Measurements from ENCODE around the gene FHOD3. TPM values are rescaled to one million over a fixed set of nuclear protein-coding genes. Genes with fewer than 3 reads are reported as not detected.
A peak's percentile ranks its signal among the peaks of the same experiment; 100 is the strongest.

FHOD3 gene
- total and polyA plus RNA-seq, 4 donors = 6.2 to 42.0 (median 20.4) TPM

GRCh38 chr18:36580266-36580665, 282.8 kb downstream of the FHOD3 start:
- intact Hi-C loops (cut with DNase I) = loop anchor here in 1 of 2 donors (5.0 kb wide), 1 partner anchor 77 kb away; no protein-coding TSS in a partner anchor
- DNase-seq (no peak), ATAC-seq (ENCODE audit: low FRiP score) (peak; percentile 87)
- Histone ChIP-seq H3K9me3 (ENCODE audit: control insufficient read depth, low read length) (no peaks in the 10 kb centered on the region), H3K4me3 (ENCODE audit: low read length in 2 of 2) (no peak overlapping the region), H3K27ac (ENCODE audit: low read depth in 1 of 2, low read length in 2 of 2) (peak overlapping the region; percentile 39 to 69), H3K4me1 (ENCODE audit: control insufficient read depth in 1 of 2, insufficient read depth in 2 of 2, low read length in 2 of 2) (peaks cover 0 to 2% of the 10 kb centered on the region in 2 donors), H3K36me3 (ENCODE audit: control insufficient read depth in 1 of 2, insufficient read depth in 2 of 2, low read length in 1 of 2) (peaks cover 0 to 2% of the 10 kb centered on the region in 2 donors), H3K27me3 (ENCODE audit: control insufficient read depth in 1 of 2, insufficient read depth in 2 of 2, low read length in 1 of 2) (no peaks in the 10 kb centered on the region)
- WGBS, 2 donors = 2 to 17% methylated on average over 2 of the region's 2 CpGs

GRCh38 chr18:36580874-36581750, 283.6 kb downstream of the FHOD3 start:
- WGBS, 2 donors = 80 to 82% methylated on average over 6 of the region's 6 CpGs

GRCh38 chr18:36582988-36583745, 285.7 kb downstream of the FHOD3 start:
- H3K9me3 ChIP-seq (ENCODE audit: control insufficient read depth, low read length) = no peaks in the 10 kb centered on the region
- no peak overlapping the region for H3K4me3 ChIP-seq (ENCODE audit: low read length in 2 of 2)
- ATAC-seq (ENCODE audit: low FRiP score) (no peak), DNase-seq (no peak)
- intact Hi-C loops (cut with DNase I) = loop anchor here in 1 of 2 donors (5.0 kb wide), 1 partner anchor 74 kb away; no protein-coding TSS in a partner anchor
- no peaks in the 10 kb centered on the region for H3K36me3 ChIP-seq (ENCODE audit: control insufficient read depth in 1 of 2, insufficient read depth in 2 of 2, low read length in 1 of 2)
- H3K4me1 ChIP-seq (ENCODE audit: control insufficient read depth in 1 of 2, insufficient read depth in 2 of 2, low read length in 2 of 2) = peaks cover 2 to 4% of the 10 kb centered on the region in 2 donors
- peak overlapping the region in 1 of 2 donors; percentile 45 for H3K27ac ChIP-seq (ENCODE audit: low read depth in 1 of 2, low read length in 2 of 2)
- no peaks in the 10 kb centered on the region for H3K27me3 ChIP-seq (ENCODE audit: control insufficient read depth in 1 of 2, insufficient read depth in 2 of 2, low read length in 1 of 2)
- WGBS, 2 donors = 82 to 89% methylated on average over 5 of the region's 5 CpGs

More at GRCh38 chr18:36580874-36581750, 283.6 kb downstream of the FHOD3 start:
- intact Hi-C loops (cut with DNase I) = loop anchor here in 1 of 2 donors (5.0 kb wide), 1 partner anchor 76 kb away; no protein-coding TSS in a partner anchor
- H3K4me1 ChIP-seq (ENCODE audit: control insufficient read depth in 1 of 2, insufficient read depth in 2 of 2, low read length in 2 of 2) = peaks cover 2 to 4% of the 10 kb centered on the region in 2 donors
- ATAC-seq (ENCODE audit: low FRiP score) = peak; percentile 49
- no peaks in the 10 kb centered on the region for H3K27me3 ChIP-seq (ENCODE audit: control insufficient read depth in 1 of 2, insufficient read depth in 2 of 2, low read length in 1 of 2)
- DNase-seq = no peak
- peaks cover 0 to 2% of the 10 kb centered on the region in 2 donors for H3K36me3 ChIP-seq (ENCODE audit: control insufficient read depth in 1 of 2, insufficient read depth in 2 of 2, low read length in 1 of 2)
- peak overlapping the region; percentile 69 to 73 for H3K27ac ChIP-seq (ENCODE audit: low read depth in 1 of 2, low read length in 2 of 2)
- H3K9me3 ChIP-seq (ENCODE audit: control insufficient read depth, low read length) = no peaks in the 10 kb centered on the region
- no peak overlapping the region for H3K4me3 ChIP-seq (ENCODE audit: low read length in 2 of 2)

- H3K36me3 ChIP-seq (ENCODE audit: control insufficient read depth in 1 of 2, insufficient read depth in 2 of 2, low read length in 1 of 2) = no peaks in the 10 kb centered on the region
- H3K9me3 ChIP-seq (ENCODE audit: control insufficient read depth, low read length) = no peaks in the 10 kb centered on the region
- no peak for DNase-seq
- peaks cover 0 to 4% of the 10 kb centered on the region in 2 donors for H3K4me1 ChIP-seq (ENCODE audit: control insufficient read depth in 1 of 2, insufficient read depth in 2 of 2, low read length in 2 of 2)
- H3K27me3 ChIP-seq (ENCODE audit: control insufficient read depth in 1 of 2, insufficient read depth in 2 of 2, low read length in 1 of 2) = no peaks in the 10 kb centered on the region
- ATAC-seq (ENCODE audit: low FRiP score) = no peak
- 52 to 70% methylated on average over 10 of the region's 10 CpGs for WGBS, 2 donors
- intact Hi-C loops (cut with DNase I) = no loop called here
- H3K4me3 ChIP-seq (ENCODE audit: low read length in 2 of 2) = no peak overlapping the region
- H3K27ac ChIP-seq (ENCODE audit: low read depth in 1 of 2, low read length in 2 of 2) = no peak overlapping the region
Measured at GRCh38 chr18:36589857-36590543, 292.5 kb downstream of the FHOD3 start.

- Histone ChIP-seq H3K9me3 (ENCODE audit: control insufficient read depth, low read length) (no peaks in the 10 kb centered on the region), H3K27me3 (ENCODE audit: control insufficient read depth in 1 of 2, insufficient read depth in 2 of 2, low read length in 1 of 2) (no peaks in the 10 kb centered on the region), H3K4me3 (ENCODE audit: low read length in 2 of 2) (no peak overlapping the region), H3K36me3 (ENCODE audit: control insufficient read depth in 1 of 2, insufficient read depth in 2 of 2, low read length in 1 of 2) (no peaks in the 10 kb centered on the region), H3K4me1 (ENCODE audit: control insufficient read depth in 1 of 2, insufficient read depth in 2 of 2, low read length in 2 of 2) (no peaks in the 10 kb centered on the region), H3K27ac (ENCODE audit: low read depth in 1 of 2, low read length in 2 of 2) (no peak overlapping the region)
- ATAC-seq (ENCODE audit: low FRiP score) (no peak), DNase-seq (no peak)
- intact Hi-C loops (cut with DNase I) = no loop called here
- WGBS, 2 donors = 91% methylated on average over 13 of the region's 13 CpGs
Measured at GRCh38 chr18:36590621-36591580, 293.4 kb downstream of the FHOD3 start.

GRCh38 chr18:36592282-36592681, 294.8 kb downstream of the FHOD3 start:
- no peaks in the 10 kb centered on the region for H3K36me3 ChIP-seq (ENCODE audit: control insufficient read depth in 1 of 2, insufficient read depth in 2 of 2, low read length in 1 of 2)
- no peaks in the 10 kb centered on the region for H3K9me3 ChIP-seq (ENCODE audit: control insufficient read depth, low read length)
- H3K4me3 ChIP-seq (ENCODE audit: low read length in 2 of 2) = no peak overlapping the region
- H3K27ac ChIP-seq (ENCODE audit: low read depth in 1 of 2, low read length in 2 of 2) = no peak overlapping the region
- DNase-seq = no peak
- intact Hi-C loops (cut with DNase I) = no loop called here
- 96% methylated on average over 5 of the region's 5 CpGs for WGBS, 2 donors
- no peaks in the 10 kb centered on the region for H3K4me1 ChIP-seq (ENCODE audit: control insufficient read depth in 1 of 2, insufficient read depth in 2 of 2, low read length in 2 of 2)
- ATAC-seq (ENCODE audit: low FRiP score) = no peak
- H3K27me3 ChIP-seq (ENCODE audit: control insufficient read depth in 1 of 2, insufficient read depth in 2 of 2, low read length in 1 of 2) = no peaks in the 10 kb centered on the region

GRCh38 chr18:36593001-36593400, 295.5 kb downstream of the FHOD3 start:
- H3K9me3 ChIP-seq (ENCODE audit: control insufficient read depth, low read length) = no peaks in the 10 kb centered on the region
- no peaks in the 10 kb centered on the region for H3K4me1 ChIP-seq (ENCODE audit: control insufficient read depth in 1 of 2, insufficient read depth in 2 of 2, low read length in 2 of 2)
- no peak overlapping the region for H3K27ac ChIP-seq (ENCODE audit: low read depth in 1 of 2, low read length in 2 of 2)
- no peak for ATAC-seq (ENCODE audit: low FRiP score)
- H3K27me3 ChIP-seq (ENCODE audit: control insufficient read depth in 1 of 2, insufficient read depth in 2 of 2, low read length in 1 of 2) = no peaks in the 10 kb centered on the region
- intact Hi-C loops (cut with DNase I) = no loop called here
- no peak overlapping the region for H3K4me3 ChIP-seq (ENCODE audit: low read length in 2 of 2)
- H3K36me3 ChIP-seq (ENCODE audit: control insufficient read depth in 1 of 2, insufficient read depth in 2 of 2, low read length in 1 of 2) = no peaks in the 10 kb centered on the region
- no peak for DNase-seq
